Stimulated activated CD8-positive, alpha-beta memory T cell treated with anti-CD3 and anti-CD28 coated beads, Interleukin-7, amount 100 ng/mL, for 24 hours (primary cell): ENCODE measurements around the gene DLX1.
"Not testable (repeated sequence)": the region's sequence is repeated elsewhere in the genome, so short reads cannot be mapped to it uniquely, and the experiment has no call there.

Experiments
- DNase-seq: peaks from one replicate; pipeline ENCODE4 v3.0.0-alpha.2; 2020; ENCODE audit warnings: low read depth

The DLX1 gene

DNA sequence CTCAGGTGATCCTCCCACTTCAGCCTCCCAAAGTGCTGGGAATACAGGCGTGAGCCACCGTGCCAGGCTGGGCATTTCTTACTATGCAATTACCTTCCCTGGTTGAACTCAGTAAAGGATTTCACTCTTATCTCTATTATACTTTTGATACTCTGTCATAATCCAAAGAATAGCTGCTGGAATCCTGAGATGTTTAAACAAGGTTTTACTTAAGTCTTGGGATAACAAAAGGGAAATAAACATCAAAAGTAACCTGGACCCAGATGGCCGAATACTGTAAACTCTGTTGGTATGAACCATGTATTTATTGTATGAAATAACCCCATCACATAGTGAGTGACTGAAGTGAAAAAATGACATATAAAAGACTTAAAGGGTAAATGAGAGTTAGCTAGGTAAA, 29.3 kb downstream of the DLX1 start:
- DNase-seq = no peak

DNA sequence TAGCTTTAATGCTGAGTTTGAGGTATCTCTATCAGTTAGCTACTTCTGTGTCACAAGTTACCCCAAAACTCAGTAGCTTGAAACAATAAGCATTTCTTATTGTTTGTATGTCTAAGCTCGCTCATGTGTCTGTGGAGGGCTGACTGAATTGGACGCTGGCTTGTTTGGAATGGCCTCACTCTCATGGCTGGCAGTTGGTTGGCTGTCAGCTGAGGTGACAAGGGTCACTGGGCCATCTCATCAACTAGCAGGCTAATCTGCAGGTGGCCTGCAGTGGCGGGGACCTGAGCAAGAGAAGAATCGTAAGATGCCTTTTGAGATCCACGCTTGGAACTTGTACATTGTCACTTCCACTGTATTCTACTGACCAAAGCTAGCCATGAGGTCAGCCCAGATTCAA, 30.8 kb downstream of the DLX1 start:
- no peak for DNase-seq

DNA sequence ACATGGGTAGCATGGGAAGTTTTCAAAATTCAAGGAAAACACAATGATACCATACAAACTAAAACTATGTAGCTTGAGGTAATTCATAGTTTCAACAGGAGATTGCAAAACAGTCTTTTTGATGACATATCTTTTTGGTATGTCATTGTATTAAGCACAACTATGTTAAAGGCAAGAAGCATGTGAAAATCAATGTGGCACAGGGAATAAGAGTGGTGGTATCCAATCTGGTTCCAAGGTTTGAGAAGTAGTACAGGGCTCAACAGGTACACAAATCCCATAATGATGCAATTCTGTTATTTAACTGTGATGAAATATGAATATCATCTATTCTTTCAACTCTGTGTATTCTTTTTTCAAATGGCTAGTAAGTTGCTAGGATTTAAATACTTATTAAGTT, 33.8 kb downstream of the DLX1 start:
- DNase-seq = no peak

DNA sequence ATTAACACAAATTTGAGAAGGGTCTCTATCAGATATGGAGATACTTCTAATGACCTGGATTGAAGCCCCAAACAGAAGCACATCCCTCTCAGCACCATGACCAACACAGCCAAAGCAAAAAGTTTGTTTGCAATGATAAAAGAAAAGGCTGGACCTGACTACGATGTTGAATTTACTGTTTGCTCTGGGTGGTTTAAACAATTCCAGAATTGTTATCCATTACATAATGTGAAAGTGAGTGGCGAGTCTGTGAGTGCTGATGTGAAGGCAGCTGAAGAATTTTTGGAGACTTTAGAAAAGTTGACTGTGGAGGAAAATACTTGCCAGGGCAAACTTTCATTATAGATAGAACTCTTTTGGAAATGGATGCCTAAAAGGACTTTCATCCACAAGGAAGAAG, 34.8 kb downstream of the DLX1 start:
- DNase-seq = no peak

DNA sequence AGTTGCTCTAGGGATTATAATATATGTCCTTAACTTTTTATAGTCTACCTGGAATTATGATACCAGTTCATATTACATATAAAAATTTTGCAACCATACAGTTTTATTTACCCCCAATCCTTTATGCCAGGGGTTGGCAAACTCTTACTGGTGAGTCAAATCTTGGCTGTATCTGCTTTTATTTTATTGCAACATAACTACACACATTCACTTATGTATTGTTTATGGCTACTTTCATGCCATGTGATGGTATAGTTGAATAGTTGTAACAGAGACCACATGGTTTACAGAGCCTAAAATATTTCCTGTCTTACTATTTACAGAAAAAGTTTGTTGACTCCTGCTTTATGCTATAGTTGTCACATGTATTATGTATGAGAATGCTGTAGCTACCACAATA, 43.2 kb downstream of the DLX1 start:
- DNase-seq = no peak

DNA sequence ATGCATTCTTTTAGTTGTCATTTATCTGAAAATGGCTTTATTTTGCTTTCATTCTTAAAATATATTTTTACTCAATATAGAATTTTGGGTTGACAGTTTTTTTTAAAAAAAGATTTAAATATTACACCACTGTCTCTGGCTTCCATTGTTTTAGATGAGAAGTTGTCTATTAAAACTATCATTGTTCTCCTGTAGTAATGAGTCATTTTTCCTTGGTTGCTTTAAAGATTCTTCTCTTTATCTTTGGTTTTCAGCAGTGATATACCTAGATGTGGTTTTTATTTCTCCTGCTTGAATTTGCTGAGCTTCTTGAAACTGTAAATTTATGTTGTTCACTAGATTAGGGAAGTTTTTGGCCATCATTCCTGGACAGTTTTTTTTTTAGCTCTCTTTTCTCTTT, 44.1 kb downstream of the DLX1 start:
- DNase-seq = no peak

DNA sequence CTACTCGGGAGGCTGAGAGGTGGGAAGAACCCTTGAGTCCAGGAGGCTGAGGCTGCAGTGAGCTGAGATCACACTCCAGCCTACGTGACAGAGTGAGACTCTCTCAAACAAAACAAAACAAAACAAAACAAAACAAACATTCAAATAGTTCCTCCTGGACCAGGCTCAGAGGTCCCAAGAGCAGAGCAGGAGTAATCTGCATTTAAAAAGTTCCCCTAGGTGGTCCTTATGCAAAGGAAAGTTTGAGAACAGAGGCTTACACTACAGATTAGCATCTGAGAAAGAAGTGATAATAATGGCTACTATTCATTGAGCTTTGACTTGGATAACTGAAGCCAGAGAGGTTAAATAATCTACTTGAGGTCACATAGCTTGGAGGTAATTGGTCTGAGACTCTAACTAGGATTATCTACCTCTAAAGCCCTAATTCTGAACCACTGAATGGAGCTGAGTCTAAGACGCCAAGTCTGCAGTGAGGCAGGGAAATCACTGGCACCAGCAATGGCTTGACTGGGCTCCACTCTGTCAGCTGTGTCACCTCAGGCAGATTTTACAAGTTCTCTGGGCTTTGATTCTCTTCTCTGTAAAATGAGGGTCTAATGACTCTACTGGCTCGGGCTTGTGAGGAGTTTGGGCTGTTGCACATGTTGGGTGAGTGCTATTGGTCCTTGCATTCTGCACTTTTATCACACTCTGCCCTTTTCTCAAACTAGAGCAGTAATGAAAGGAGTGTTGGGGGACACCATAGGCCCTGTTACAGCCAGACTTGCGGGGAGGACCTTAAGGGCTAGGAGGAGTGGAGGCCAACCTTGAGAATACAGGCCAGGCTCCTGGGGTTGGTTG, 46.6 kb downstream of the DLX1 start:
- DNase-seq = no peak

DNA sequence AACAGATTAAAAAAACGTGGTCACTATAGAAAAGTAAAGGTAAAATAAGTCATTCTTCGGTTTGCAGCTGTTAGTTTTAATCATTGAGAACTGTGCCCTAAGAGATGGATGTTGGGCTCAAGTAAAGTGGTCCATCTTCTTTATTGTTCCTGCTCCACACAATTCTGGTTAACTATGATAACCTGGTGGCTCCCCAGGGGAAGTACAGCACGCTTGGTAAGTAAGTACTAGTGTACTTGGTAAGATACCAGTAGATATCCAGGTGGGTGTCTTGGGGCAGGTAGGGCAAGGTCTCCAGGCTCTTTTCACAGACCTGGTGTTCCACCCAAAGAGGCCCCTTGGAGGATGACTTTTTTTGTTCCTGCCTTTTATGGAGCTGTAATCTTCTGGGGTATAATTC, 49.0 kb downstream of the DLX1 start:
- DNase-seq = no peak

DNA sequence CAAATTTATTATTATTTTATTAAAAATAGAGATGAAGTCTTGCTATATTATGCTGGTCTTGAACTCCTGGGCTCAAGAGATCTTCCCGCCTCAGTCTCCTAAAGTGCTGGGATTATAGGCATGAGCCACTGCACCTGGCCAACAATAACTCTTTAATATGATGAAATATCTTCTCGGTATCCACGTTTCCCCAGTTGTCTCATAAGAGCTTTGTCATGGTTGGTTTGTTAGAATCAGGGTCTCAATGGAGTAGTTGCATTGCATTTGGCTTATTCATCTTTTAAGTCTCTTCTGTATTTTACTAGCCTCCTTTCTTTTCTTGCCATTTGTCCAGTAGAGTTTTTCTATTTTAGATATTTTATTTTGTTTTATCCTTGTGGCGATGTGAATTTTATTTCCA, 50.1 kb downstream of the DLX1 start:
- DNase-seq = no peak

DNA sequence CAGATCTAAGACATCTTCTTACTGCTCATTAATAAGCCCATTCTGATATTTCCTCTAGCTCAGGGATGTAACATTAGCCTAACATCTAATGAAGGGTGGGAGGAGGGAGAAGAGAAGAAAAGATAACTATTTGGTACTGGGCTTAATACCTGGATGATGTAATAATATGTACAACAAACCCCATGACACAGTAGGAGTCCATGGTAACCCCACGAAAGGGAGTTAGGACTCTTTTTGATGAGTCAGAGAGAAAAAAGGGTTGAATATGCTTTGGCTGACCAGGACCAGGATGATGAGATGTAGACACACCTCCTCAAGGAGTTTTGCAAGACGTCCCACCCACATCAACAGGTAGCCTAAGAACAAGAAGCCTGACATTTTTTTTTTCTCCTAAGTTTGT, 51.8 kb downstream of the DLX1 start:
- no peak for DNase-seq

DNA sequence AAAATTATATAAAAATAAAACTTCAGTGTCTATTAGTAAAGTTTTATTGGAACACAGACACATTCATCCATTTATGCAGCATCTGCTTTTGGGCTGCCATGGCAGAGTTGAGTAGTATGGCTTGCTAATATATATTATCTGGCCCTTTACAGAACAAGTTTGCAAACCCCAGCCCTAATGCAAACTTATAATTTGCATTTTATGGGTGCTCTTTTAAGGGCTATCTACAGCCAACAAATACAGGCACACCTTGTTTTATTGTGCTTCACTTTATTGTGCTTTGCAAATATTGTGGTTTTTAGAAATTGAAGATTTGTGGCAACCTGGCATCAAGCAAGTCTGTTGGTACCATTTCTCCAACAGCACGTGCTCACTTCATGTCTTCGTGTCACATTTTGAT, 52.6 kb downstream of the DLX1 start:
- DNase-seq = no peak

DNA sequence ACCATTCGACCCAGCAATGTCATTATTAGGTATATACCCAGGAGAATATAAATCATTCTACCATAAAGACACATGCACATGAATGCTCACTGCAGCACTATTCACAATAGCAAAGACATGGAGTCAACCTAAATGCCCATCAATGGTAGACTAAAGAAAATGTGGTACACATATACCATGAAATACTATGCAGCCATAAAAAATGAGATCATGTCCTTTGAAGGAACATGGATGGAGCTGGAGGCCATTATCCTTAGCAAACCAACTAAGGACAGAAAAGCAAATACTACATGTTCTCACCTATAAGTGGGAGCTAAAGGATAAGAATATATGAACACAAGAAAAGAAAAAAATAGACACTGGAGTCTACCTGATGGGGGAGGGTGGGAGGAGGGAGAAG, 53.4 kb downstream of the DLX1 start:
- not testable (repeated sequence) for DNase-seq
